Keratinocyte (primary cell): Measurements from ENCODE around the gene COL9A3.

Source experiments
- CTCF ChIP-seq, 3 experiments: IDR thresholded peaks in 1 of 3; conservative IDR thresholded peaks in 1 of 3; optimal IDR thresholded peaks in 1 of 3; 2 replicates in 2 of 3; 3 replicates in 1 of 3; pipeline versions ENCODE3 to v1.5.1; 2011; ENCODE audit warnings: low read length in 3 of 3, mild to moderate bottlenecking in 3 of 3, moderate library complexity in 2 of 3, control low read depth in 1 of 3, inconsistent platforms in 1 of 3; ENCODE audit not compliant: insufficient read depth in 2 of 3; ENCODE audit errors: extremely low read depth in 1 of 3
- EZH2 ChIP-seq: IDR thresholded peaks from one replicate; pipeline ENCODE4 v1.6.1; 2012; ENCODE audit warnings: inconsistent platforms, mild to moderate bottlenecking, low read length, moderate library complexity

- TF ChIP-seq CTCF (optimal IDR thresholded peaks at IDR 0.05 in 1 of 3, IDR thresholded peaks at IDR 0.05 in 1 of 3, conservative IDR thresholded peaks at IDR 0.05 in 1 of 3; ENCODE audit: extremely low read depth in 1 of 3, insufficient read depth in 2 of 3, low read length in 3 of 3) = no peak
- no peak for TF ChIP-seq EZH2
Measured at GRCh38 chr20:62813588-62813987, 3.3 kb upstream of the COL9A3 start.
